Endothelial cell of umbilical vein (primary cell): ENCODE data around the gene TPT1. TPM values are rescaled to one million over a fixed set of nuclear protein-coding genes. Genes with fewer than 3 reads are reported as not detected.

ENCODE experiments used
- BruUV-seq: library from RNA; stranded (reverse); fragments of 400-500 nt; replicated peaks from 2 replicates; lab custom pipeline; 2021; lab: Mats Ljungman, UMichigan
- CTCF ChIA-PET: fragments of 300-600, 350-600 bp; sonication (Branson Sonifier 250); formaldehyde crosslinking; loops from one replicate; lab custom pipeline; 2021; ENCODE audit warnings: antibody characterized with exemption, inconsistent platforms; lab: Charles Lee
- POLR2A ChIA-PET: fragments of 300-600, 350-600 bp; sonication (Branson Sonifier 250); formaldehyde crosslinking; loops from one replicate; lab custom pipeline; 2021; ENCODE audit warnings: antibody characterized with exemption, inconsistent platforms; lab: Charles Lee
- DNase-seq: peaks from one replicate; pipeline ENCODE4 v3.0.0-alpha.2; 2011; ENCODE audit warnings: low read depth, low spot score
- FAIRE-seq: peaks from 2 replicates; lab custom pipeline; 2011; peaks lifted over from hg19 to GRCh38; lab: Jason Lieb, UNC
- H2AFZ ChIP-seq: 2 replicates; pipeline ENCODE4 v1.6.0; 2012; ENCODE audit warnings: low read depth, low read length, control low read depth, inconsistent platforms
- H3K27ac ChIP-seq: 2 replicates; pipeline ENCODE4 v1.5.1; 2011; ENCODE audit warnings: low read depth, mild to moderate bottlenecking, control low read depth, low read length, moderate library complexity; ENCODE audit not compliant: insufficient read depth
- H3K27me3 ChIP-seq, 2 experiments: 2 replicates each; pipeline versions ENCODE4 v1.6.0 to v1.6.1; 2011; ENCODE audit warnings: low read length in 2 of 2, mixed read lengths in 1 of 2; ENCODE audit not compliant: control insufficient read depth in 2 of 2, insufficient read depth in 2 of 2
- H3K36me3 ChIP-seq, 2 experiments: 2 replicates in 1 of 2; 3 replicates in 1 of 2; pipeline ENCODE4 v1.5.1; 2011; ENCODE audit warnings: low read length in 2 of 2, mild to moderate bottlenecking in 1 of 2, moderate library complexity in 1 of 2; ENCODE audit not compliant: control insufficient read depth in 2 of 2, insufficient read depth in 2 of 2; ENCODE audit errors: extremely low read depth in 1 of 2
- H3K4me1 ChIP-seq: 3 replicates; pipeline ENCODE4 v1.5.1; 2011; ENCODE audit warnings: mild to moderate bottlenecking, low read length; ENCODE audit not compliant: control insufficient read depth, insufficient read depth; ENCODE audit errors: extremely low read depth
- H3K4me2 ChIP-seq: 2 replicates; pipeline ENCODE4 v1.6.1; 2011; ENCODE audit warnings: low read length, control low read depth, mixed read lengths; ENCODE audit not compliant: insufficient read depth
- H3K4me3 ChIP-seq, 3 experiments: fragments of 200-600 bp in 1 of 3; sonication (generic), shearing (Covaris generic) in 1 of 3; replicated peaks in 1 of 3; 2 replicates each; pipeline ENCODE4 v1.5.1; 2011 to 2016; ENCODE audit warnings: control low read depth in 3 of 3, low read length in 3 of 3, mild to moderate bottlenecking in 2 of 3, inconsistent platforms in 1 of 3, low read depth in 1 of 3, moderate library complexity in 1 of 3; ENCODE audit not compliant: insufficient read depth in 1 of 3
- H3K79me2 ChIP-seq: 2 replicates; pipeline ENCODE4 v1.6.0; 2012; ENCODE audit warnings: low read length, inconsistent platforms; ENCODE audit not compliant: control insufficient read depth, insufficient read depth
- H3K9ac ChIP-seq: replicated peaks from 2 replicates; pipeline ENCODE3; 2011; ENCODE audit warnings: low read length, control low read depth; ENCODE audit not compliant: insufficient read depth; ENCODE audit errors: extremely low read depth
- H3K9me1 ChIP-seq: replicated peaks from 3 replicates; pipeline ENCODE4 v1.6.0; 2011; ENCODE audit warnings: mild to moderate bottlenecking, low read length; ENCODE audit not compliant: control insufficient read depth, insufficient read depth; ENCODE audit errors: extremely low read depth
- H3K9me3 ChIP-seq: replicated peaks from 2 replicates; pipeline ENCODE4 v1.5.1; 2012; ENCODE audit warnings: low read length, inconsistent platforms; ENCODE audit not compliant: control insufficient read depth, insufficient read depth
- H4K20me1 ChIP-seq: replicated peaks from 2 replicates; pipeline ENCODE3; 2011; ENCODE audit warnings: mild to moderate bottlenecking, low read length; ENCODE audit not compliant: control insufficient read depth, insufficient read depth; ENCODE audit errors: extremely low read depth
- CTCF ChIP-seq, 2 donors: IDR thresholded peaks; 1 replicate in 1 of 2; 2 replicates in 1 of 2; pipeline ENCODE4 v1.5.1; 2011; ENCODE audit warnings: low read length in 2 of 2, mild to moderate bottlenecking in 2 of 2, moderate library complexity in 2 of 2, control low read depth in 1 of 2, inconsistent platforms in 1 of 2, low read depth in 1 of 2; ENCODE audit not compliant: insufficient read depth in 1 of 2; ENCODE audit errors: extremely low read depth in 1 of 2
- EZH2 ChIP-seq: IDR thresholded peaks from 2 replicates; pipeline ENCODE4 v1.6.1; 2012; ENCODE audit warnings: borderline replicate concordance, low read depth, mild to moderate bottlenecking, moderate library complexity, low read length, inconsistent platforms; ENCODE audit not compliant: severe bottlenecking
- FOS ChIP-seq: IDR thresholded peaks from 2 replicates; pipeline ENCODE4 v1.6.1; 2011; ENCODE audit warnings: mild to moderate bottlenecking, low read length, moderate library complexity, borderline replicate concordance; ENCODE audit not compliant: insufficient read depth
- GATA2 ChIP-seq: IDR thresholded peaks from 2 replicates; pipeline ENCODE4 v1.7.0; 2011; ENCODE audit warnings: low read depth, mild to moderate bottlenecking, moderate library complexity, mixed read lengths, low read length; ENCODE audit not compliant: insufficient read length, insufficient read depth
- JUN ChIP-seq: IDR thresholded peaks from 2 replicates; pipeline ENCODE4 v1.6.1; 2011; ENCODE audit warnings: borderline replicate concordance, low read depth; ENCODE audit not compliant: insufficient read length, insufficient read depth
- MAX ChIP-seq: IDR thresholded peaks from 2 replicates; pipeline ENCODE4 v1.6.1; 2011; ENCODE audit not compliant: insufficient read depth, insufficient read length
- MYC ChIP-seq: IDR thresholded peaks from one replicate; pipeline ENCODE4 v1.6.1; 2011; ENCODE audit warnings: mild to moderate bottlenecking, low read depth, low read length
- POLR2A ChIP-seq: IDR thresholded peaks from 2 replicates; pipeline ENCODE4 v1.6.1; 2012; ENCODE audit warnings: low read depth, mild to moderate bottlenecking, control low read depth, low read length
- POLR2AphosphoS5 ChIP-seq: IDR thresholded peaks from 2 replicates; pipeline ENCODE4 v1.6.1; 2012; ENCODE audit warnings: low read depth, mild to moderate bottlenecking, control low read depth, low read length, moderate library complexity; ENCODE audit not compliant: insufficient read depth
- dilution Hi-C: fragments of 300-500 bp; cut with MboI; formaldehyde crosslinking; loops from one replicate; pipeline ENCODE4 v1.15.0; 2019; ENCODE audit warnings: low sequenced_read_pairs; ENCODE audit not compliant: extremely low pct_ligation_motif_present
- intact Hi-C: fragments of 100-400 bp; cut with micrococcal nuclease; formaldehyde crosslinking; loops from one replicate; pipeline ENCODE4 v1.10.0; 2022
- polyA plus RNA-seq, 4 experiments: library from polyadenylated mRNA; depleted of rRNA in 3 of 4; stranded (reverse) in 3 of 4; unstranded in 1 of 4; fragments of >200 nt; gene quantifications; 2 replicates each; pipeline versions ENCODE4 v1.2.1 to v1.2.3, GENCODE V29; 2011 to 2012; ENCODE audit warnings: missing spikeins in 1 of 4
- total RNA-seq: library from RNA; stranded (reverse); gene quantifications from 2 replicates; pipeline ENCODE4 v1.2.3, GENCODE V29; 2021

The TPT1 gene
- total and polyA plus RNA-seq, 2 donors (not counting 3 experiments of a cell fraction or from before 2014, with no cell fraction given): 2,993 to 4,330 TPM

- H3K4me3 ChIP-seq: peak overlapping the region; percentile 70 to 99 (median 95)
- no peaks in the 10 kb centered on the region for H3K27me3 ChIP-seq
- no peak overlapping the region for H3K27ac ChIP-seq
- POLR2A ChIA-PET: interaction anchor here (3.9 kb wide), 1 partner anchor 9 kb away, joined by 38 read pairs; no protein-coding TSS in a partner anchor
- intact Hi-C loops (no loop called here), dilution Hi-C loops (no loop called here)
- H3K9ac ChIP-seq: peak overlapping the region; percentile 97
- FAIRE-seq (no peak), DNase-seq (no peak)
- peaks cover 59% of the 10 kb centered on the region for H3K4me1 ChIP-seq
- CTCF ChIA-PET: interaction anchor here (2.0 kb wide), 1 partner anchor 10 kb away, joined by 15 read pairs; no protein-coding TSS in a partner anchor
- no peaks in the 10 kb centered on the region for H3K9me3 ChIP-seq
- H3K4me2 ChIP-seq: peak overlapping the region; percentile 99
- H4K20me1 ChIP-seq: peaks cover 28% of the 10 kb centered on the region
- TF ChIP-seq POLR2A: peak; percentile 41
- no peak for TF ChIP-seq POLR2AphosphoS5
- no peaks in the 10 kb centered on the region for H3K9me1 ChIP-seq
- H3K79me2 ChIP-seq: peaks cover 69% of the 10 kb centered on the region
- no peak overlapping the region for H2AFZ ChIP-seq
- peaks cover 23 to 44% of the 10 kb centered on the region in 2 experiments for H3K36me3 ChIP-seq
- no TSS peak for BruUV-seq
Observed at GRCh38 chr13:45339399-45339798, 1.6 kb downstream of the TPT1 start.

- dilution Hi-C loops: no loop called here
- POLR2A ChIA-PET: no interaction called here
- CTCF ChIA-PET: interaction anchor here (2.2 kb wide), 1 partner anchor 291 kb away, joined by 7 read pairs; no protein-coding TSS in a partner anchor
Observed at GRCh38 chr13:45337803-45338202, 3.2 kb downstream of the TPT1 start.

More at GRCh38 chr13:45337803-45338202, 3.2 kb downstream of the TPT1 start:
- no peak overlapping the region for H2AFZ ChIP-seq
- peaks cover 68% of the 10 kb centered on the region for H3K79me2 ChIP-seq
- no peak overlapping the region for H3K27ac ChIP-seq
- peak overlapping the region in 1 of 3 experiments; percentile 3 for H3K4me3 ChIP-seq
- no peaks in the 10 kb centered on the region for H3K9me3 ChIP-seq
- H3K27me3 ChIP-seq: no peaks in the 10 kb centered on the region
- no peak overlapping the region for H3K9ac ChIP-seq
- TF ChIP-seq POLR2AphosphoS5: no peak
- no peak for TF ChIP-seq FOS
- TF ChIP-seq MYC: no peak
- no peak for TF ChIP-seq JUN
- no peak for TF ChIP-seq MAX
- TF ChIP-seq EZH2: no peak
- no peak for TF ChIP-seq POLR2A
- TF ChIP-seq GATA2: no peak
- no peak for TF ChIP-seq CTCF (IDR thresholded peaks at IDR 0.05; ENCODE audit: extremely low read depth in 1 of 2, insufficient read depth in 1 of 2, low read depth in 1 of 2, low read length in 2 of 2)
- FAIRE-seq: no peak
- intact Hi-C loops: no loop called here
- peaks cover 23 to 47% of the 10 kb centered on the region in 2 experiments for H3K36me3 ChIP-seq
- H3K9me1 ChIP-seq: no peaks in the 10 kb centered on the region
- BruUV-seq: no TSS peak
- peak overlapping the region; percentile 99 for H3K4me2 ChIP-seq
- no peak for DNase-seq
- H4K20me1 ChIP-seq: peaks cover 28% of the 10 kb centered on the region
- H3K4me1 ChIP-seq: peaks cover 75% of the 10 kb centered on the region
